NOMO-1 treated with dmso at 0.1 percent for 144 hours (cell line): Measurements from ENCODE around the gene GLCCI1.
"Not testable (repeated sequence)": the region's sequence is repeated elsewhere in the genome, so short reads cannot be mapped to it uniquely, and the experiment has no call there.

Experiments
- DNase-seq: peaks from one replicate; lab custom pipeline; 2025; ENCODE audit not compliant: unreplicated experiment; lab: John Stamatoyannopoulos, UW

GLCCI1 gene

GRCh38 chr7:8042796-8043535 lies 74.4 kb downstream of the GLCCI1 start:
- DNase-seq = no peak

DNA sequence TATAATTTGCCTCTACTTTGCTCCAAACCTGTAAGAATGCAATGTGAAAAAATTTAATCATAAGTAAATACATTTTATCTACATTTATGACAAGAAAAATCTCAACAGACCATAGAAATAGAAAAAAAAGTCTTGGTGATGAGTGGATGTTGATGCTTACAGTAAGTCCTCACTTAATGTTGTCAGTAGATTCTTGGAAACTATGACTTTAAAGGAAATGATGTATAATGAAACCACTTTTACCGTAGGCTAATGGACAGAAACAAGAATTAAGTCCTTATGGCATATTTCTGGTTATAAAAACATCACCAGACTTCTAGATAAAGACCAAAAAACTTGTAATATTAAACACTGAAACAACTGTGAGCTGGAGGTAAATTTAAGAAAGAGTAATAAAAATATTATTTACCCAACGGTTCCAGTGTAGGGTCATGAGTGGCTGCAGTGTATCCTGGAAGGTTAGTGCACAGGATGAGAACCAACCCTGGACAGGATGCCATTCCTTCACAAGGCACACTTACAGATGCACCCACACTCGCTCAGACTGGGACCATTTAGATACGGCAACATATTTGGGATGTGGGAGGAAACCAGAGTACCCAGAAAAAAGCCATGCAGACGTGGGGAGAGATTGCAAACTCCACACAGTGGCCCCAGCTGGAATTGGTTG lies 76.3 kb downstream of the GLCCI1 start:
- DNase-seq = no peak

- DNase-seq = not testable (repeated sequence)
Measured at GRCh38 chr7:8048067-8048466, 79.5 kb downstream of the GLCCI1 start.

- no peak for DNase-seq
Measured at GRCh38 chr7:8051373-8051772, 82.8 kb downstream of the GLCCI1 start.

GRCh38 chr7:8051998-8052397 lies 83.4 kb downstream of the GLCCI1 start:
- no peak for DNase-seq

- no peak for DNase-seq
Measured at GRCh38 chr7:8052824-8053223, 84.2 kb downstream of the GLCCI1 start.

DNA sequence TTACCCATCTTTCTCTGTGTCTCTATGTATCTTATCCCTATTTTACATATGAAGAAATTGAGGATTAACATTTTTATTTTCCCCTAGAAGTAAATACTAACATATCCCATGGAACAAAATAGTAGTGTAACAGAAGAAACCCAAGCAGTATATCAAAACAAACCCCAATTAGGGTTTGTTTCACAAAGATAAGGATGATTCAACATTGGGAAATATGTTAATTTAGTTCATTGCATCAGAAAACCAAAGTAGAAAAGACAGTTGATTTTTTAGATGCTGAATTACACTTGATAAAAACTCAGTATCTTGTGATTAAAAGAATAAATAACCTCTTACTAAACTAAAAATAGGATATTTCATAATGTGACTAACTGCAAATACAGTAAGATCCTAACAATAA lies 87.8 kb downstream of the GLCCI1 start:
- DNase-seq = no peak

DNA sequence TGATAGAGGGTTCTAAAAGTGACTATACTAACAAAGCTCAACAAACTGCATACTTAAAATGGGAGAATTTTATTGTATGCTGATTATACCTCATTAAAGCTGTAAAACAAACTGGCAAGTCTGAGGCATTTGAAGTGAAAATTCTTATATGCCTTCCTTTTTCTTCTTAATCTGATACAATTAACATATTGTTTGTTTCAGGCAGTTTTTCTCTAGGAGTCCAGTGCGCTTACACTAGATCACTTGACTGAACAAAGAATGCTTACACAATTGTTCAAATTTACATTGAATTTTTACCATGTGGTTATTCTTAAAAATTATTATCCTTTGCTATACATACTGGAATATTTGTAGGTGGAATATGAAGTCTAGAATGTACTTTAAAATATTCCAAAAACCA lies 89.0 kb downstream of the GLCCI1 start:
- no peak for DNase-seq

DNA sequence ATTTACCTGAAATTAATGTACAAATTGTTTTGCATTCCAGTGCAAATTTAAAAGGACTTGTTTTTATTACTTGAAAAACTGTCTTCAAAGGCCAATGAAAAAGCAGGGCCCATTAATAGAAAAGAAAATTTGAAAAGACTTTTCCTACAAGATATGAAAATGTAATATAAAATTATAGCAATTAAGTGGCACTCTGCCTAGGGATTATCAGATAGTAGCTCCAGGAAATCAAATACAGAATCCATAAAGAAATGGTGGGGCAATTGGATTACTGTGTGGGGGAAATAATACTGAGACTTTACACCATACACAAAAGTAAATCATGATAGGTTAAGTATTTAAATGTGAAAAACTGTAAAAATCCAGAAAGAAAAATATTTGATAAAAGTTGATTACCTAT lies 89.7 kb downstream of the GLCCI1 start:
- DNase-seq = no peak

DNA sequence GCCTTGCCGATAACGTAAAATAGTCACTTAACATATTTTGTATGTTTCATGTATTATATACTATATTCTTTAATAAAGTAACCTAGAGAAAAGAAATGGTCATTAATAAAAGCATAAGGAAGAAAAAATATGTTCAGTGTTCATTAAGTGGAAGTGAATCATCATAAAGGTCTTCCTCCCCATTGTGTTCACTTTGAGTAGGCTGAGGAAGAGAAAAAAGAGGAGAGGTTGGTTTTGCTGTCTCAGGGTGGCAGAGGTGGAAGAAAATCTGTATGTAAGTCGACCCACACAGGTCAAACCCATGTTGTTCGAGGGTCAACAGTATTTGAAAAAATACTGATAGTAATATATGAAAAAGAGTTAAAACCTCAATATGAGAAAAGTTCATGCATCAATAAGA lies 90.3 kb downstream of the GLCCI1 start:
- no peak for DNase-seq

DNA sequence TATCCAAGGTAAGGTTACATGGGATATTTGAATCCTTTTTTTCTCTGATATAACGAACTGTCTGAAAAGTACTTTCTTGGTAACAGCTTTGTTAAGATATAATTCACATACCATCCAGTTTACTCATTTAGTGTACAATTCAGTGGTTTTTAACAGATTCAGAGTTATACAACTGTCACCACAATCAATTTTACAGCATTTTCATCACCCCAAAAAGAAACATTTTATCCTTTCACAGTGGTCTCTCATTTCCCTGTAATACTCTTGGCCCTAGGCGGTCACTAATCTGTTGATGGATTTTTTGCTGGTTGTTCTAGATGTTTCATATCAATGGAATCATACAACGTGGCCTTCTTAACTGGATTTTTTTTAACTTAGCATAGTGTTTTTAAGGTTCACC lies 91.6 kb downstream of the GLCCI1 start:
- no peak for DNase-seq

DNA sequence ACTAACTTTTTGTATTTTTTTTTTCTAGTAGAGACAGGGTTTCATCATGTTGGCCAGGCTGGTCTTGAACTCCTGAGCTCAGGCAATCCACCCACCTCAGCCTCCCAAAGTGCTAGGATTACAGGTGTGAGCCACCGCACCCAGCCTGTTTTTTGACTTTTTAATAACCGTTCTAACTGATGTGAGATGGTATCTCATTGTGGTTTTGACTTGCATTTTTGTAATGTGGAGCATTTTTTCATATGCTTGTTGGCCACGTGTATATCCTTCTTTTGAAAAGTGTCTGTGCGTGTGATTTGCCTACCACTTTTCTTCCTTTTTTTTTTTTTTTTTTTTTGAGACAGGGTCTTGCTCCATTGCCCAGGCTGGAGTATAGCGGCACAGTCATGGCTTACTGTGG lies 94.7 kb downstream of the GLCCI1 start:
- DNase-seq = not testable (repeated sequence)

- DNase-seq = no peak
Measured at GRCh38 chr7:8063706-8064297, 95.2 kb downstream of the GLCCI1 start.

DNA sequence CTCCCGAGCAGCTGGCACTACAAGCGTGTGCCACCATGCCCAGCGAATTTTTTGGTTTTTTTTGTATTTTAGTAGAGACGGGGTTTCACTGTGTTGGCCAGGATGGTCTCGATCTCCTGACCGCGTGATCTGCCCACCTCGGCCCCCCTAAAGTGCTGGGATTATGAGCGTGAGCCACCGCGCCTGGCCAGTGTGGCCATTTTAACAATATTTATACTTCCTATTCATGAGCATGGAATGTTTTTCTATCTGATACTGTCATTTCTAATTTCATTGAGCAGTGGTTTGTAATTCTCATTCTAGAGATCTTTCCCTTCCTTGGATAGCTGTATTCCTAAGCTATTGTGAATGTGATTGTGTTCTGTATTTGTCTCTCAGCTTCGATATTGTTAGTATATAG lies 96.2 kb downstream of the GLCCI1 start:
- DNase-seq = no peak

- DNase-seq = no peak
Measured at GRCh38 chr7:8065356-8065813, 96.8 kb downstream of the GLCCI1 start.

GRCh38 chr7:8068892-8069686 lies 100.5 kb downstream of the GLCCI1 start:
- no peak for DNase-seq

GRCh38 chr7:8070451-8071180 lies 102.0 kb downstream of the GLCCI1 start:
- DNase-seq = no peak

GRCh38 chr7:8078418-8078817 lies 109.8 kb downstream of the GLCCI1 start:
- no peak for DNase-seq

GRCh38 chr7:8082762-8083161 lies 114.2 kb downstream of the GLCCI1 start:
- no peak for DNase-seq

GRCh38 chr7:8084836-8085235 lies 116.2 kb downstream of the GLCCI1 start:
- no peak for DNase-seq

DNA sequence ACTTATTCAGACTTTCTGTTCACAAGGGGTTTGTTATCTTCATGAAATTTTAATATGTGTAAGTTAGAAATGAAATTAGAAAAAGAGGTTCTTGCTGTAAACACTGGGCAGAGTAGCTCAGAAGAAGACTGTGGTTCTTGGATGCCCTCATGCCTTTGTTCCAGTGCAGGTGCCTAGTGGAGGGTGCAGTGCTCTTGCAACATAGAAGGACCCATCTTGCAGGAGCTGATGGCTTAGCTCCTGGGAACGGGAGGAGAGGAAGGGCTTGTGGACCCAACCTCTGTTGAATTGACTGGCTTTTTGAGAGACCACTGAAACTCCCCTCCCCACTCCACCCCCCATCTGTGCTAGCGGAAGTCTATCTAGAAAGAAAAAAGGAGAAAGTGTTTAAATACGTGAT lies 116.8 kb downstream of the GLCCI1 start:
- DNase-seq = no peak
